GM19351 (cell line): ENCODE data around the gene EFHD1.
"Not testable (repeated sequence)": the region's sequence is repeated elsewhere in the genome, so short reads cannot be mapped to it uniquely, and the experiment has no call there.

Experiments used
- ATAC-seq: cut with Tn5 transposase; IDR thresholded peaks from one replicate; pipeline ENCODE4 v1.9.1; 2021; ENCODE audit warnings: mild to moderate bottlenecking, moderate library complexity; ENCODE audit not compliant: unreplicated experiment

Gene EFHD1

DNA sequence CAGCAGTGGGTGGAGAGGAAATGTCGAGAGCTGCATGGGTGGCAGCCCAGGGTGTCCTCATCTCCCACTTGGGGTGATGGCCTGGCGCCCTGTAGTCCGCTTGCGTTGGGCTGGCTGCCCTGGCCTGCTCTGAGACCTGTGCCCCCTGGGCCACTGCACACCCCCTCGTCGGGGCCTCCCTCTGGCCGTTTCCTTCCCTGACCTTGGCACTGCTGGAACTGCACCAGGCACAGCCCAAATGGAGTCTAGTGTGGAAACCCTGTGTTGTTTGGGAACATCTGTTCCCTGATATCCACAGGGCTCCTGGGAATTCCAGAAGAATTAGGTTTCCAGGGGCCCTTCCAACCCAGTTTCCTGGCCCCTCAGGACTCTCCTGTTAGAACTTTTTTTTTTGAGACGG is 13.9 kb downstream of the EFHD1 start:
- no peak for ATAC-seq

DNA sequence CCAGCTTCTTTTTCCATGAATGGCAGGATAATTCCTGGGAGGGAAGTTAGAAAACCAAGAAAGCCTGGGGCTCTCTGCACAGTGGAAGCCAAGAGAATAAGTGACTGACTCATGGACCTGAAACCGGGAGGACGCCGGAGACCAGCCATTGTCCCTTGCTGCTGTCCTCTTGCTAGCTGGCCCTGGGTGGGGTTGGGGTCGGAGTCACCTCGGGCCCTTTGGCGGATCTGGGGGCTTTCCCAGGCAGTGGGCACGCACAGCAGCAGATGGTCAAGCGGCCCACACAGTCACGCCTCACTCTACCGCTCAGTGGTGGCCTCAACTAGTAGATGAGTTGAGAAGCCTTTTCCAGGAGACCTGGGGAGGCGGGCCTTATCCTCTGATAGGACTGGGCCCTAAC is 15.6 kb downstream of the EFHD1 start:
- ATAC-seq = no peak

DNA sequence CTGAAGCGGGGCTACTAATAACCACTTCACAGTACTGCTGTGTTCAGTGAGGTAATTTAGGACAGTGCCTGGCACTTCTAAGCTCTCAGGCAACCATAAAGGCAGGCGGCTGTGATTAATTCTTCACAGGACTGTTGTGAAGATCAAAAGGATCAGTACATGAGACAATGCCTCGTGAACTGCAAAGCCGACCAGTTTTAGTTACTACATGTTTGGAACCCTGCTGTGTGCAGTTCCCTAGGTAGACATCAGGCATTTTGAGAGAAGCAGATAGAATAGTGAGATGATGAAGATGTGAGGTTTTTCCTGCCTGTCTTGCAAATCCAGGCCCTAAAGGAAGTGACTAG is 19.1 kb downstream of the EFHD1 start:
- no peak for ATAC-seq

DNA sequence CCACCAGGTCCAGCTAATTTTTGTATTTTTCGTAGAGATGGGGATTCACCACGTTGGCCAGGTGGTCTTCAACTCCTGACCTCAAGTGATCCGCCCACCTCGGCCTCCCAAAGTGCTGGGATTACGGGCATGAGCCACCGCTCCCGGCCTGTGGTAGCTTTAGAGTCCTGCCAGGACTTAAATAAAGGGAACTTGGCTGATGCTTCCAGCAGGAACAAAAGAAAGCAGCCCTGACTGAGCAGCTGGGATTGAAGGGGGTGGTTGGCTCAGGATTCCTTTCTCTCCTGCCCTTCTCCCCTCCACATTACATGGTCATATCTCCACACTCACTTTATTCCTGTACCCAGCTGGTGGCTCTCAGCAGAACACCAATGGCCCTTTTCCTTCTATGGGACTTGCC is 20.0 kb downstream of the EFHD1 start:
- ATAC-seq = no peak

DNA sequence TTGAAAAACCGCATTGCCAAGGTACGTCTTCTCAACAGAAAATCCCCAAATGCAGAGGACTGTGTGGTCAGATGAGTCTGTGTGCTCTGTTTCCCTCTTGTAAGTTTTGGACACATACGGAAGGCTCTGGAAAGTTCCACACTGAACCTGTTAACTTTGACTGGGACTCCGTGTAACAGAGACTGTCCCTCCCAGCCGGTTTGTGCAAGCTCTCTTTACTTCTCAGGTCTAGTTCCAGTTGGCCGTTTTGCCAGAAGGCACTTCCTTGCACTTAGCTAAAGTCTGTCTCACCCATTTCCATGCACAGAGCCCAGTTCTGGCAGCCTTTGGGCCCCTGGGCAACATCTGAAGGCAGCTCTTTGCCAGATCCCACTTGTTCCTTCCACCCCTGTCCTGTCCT is 22.0 kb downstream of the EFHD1 start:
- no peak for ATAC-seq

DNA sequence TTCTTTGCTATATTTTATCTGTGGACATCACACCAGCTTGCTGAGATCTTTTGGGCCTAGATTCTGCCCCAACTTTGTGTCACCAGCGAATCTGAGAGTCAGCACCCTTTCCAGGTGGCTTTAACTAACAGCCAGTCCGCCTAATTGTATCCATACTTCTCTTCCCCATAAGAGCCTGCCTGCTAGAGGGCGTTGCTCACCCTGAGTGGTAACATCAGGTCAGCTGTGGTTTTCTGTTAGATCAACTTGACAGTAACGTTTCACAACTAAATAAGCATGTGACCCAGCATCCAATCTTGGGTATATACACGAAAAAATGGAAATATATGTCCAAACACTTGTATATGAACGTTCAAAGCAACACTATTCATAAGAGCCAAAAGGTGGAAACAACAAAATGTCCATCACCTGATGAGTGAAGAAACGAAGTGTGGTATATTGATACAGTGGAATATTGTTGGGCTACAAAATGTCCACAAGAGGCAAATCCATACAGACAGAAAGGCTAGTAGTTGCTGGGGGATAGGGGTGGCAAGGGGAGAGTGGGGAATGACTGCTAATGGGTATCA is 24.9 kb downstream of the EFHD1 start:
- ATAC-seq = no peak

DNA sequence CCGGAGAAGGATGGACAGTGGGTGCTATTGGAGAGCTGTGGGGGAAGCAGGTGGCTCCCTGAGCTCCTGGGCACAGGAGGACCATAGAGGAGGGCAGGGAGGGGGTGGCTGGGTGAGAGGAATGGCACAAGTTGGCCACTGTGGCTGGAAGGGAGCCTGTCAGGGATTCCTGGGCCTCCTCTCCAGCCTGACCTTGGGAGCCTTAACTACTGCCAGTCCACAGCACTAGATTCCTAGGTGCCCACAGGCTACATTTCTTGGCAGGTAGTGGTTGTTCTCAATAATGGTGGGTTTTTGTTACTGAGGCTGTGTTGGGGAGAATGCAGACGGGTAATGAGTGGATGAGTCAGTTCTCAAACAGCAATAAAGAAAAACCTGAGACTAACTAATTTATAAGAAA is 26.0 kb downstream of the EFHD1 start:
- ATAC-seq = no peak

DNA sequence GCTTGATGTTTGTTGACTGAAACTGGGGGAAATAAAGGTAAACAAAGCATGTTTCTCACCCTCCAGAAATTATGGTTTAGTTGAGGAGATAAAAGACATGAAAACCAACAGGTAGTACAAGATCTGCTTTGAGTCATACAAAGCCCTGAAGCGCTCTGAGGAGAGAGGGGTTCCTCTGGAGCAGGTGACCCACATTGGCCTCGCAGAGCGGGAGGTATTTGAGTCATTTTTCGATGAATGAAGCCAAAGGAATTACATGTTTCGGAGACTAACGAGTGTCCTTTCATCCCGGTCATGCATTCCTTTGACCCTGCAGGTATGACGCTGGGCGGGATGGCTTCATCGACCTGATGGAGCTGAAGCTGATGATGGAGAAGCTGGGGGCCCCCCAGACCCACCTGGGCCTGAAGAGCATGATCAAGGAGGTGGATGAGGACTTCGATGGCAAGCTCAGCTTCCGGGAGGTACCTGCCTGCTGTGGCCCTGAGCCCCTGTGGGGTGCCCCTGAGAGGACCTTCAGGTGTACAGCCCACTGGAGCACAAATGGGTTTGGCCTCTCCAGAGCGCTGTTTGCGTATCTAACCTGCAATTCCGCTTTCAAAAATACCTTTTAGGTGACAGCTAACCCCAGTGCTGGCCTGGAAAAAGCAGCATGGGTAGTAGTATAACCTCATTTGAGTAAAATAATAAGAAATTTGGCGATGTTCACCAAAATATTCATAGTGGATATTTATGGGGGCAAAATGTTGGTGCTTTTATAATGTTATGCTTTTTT is 29.3 kb downstream of the EFHD1 start:
- ATAC-seq = no peak

DNA sequence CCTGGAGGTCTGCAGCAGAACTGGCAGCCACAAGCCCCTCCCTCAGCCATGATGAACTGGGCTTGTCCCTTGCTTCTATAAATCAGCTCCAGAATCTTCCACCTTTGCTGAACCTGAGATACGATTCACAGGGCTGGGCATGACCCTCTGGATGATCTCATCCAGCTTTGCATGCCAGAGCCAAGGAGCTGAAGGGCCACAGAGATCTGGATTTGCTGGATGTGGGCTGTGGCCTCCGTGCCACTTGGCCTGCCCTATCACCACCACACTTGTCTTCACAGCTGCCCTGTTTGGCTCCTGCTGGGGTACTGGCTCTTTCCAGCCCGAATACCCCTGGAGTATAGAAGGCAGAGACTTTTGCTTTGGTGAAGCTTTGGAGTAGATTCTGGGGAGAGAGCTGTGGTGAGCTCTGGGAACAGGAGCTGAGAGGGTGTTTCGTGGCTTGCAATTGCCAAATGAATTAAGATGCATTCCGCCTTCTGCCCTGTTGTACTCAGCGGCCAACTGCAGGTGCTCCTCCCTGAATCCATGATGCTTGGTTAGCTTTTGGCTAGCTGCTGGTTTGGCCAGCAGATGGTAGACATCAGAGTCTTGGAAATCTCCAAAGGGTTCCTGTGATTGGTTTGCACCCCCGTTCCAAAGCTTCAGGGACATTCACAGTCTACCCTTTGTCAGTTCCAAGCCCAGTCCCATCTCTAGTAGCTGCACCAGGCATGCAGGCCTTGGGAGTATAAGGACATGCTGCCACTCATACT is 32.8 kb downstream of the EFHD1 start:
- no peak for ATAC-seq

DNA sequence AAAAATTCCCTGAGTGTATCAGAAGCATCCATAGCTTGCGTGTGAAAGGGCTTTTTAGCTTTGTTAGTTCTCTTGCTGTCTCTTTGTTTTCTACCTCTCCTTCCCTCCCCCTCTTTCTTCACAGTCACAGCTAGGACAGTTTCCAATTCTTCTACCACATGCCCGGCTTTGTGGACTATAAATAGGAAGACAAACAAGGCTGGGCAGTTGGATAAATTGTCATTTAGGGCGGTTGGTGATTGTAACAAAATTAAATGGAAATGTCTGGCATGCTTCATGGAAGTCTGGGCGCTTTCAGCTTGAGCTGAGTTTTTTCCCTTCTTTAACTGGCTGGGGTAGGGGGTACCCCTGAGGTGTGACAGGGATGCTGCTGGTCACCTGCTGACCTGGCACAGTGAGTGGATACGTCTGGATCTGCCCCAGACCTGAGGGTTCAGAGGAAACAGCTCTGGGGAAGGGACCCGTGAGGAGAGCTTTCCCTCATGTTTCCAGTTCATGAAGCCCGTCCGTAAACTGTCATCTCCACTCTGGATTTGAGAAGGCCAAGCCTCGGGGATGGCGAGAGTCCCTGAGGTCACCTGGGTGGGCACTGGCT is 34.7 kb downstream of the EFHD1 start:
- no peak for ATAC-seq

DNA sequence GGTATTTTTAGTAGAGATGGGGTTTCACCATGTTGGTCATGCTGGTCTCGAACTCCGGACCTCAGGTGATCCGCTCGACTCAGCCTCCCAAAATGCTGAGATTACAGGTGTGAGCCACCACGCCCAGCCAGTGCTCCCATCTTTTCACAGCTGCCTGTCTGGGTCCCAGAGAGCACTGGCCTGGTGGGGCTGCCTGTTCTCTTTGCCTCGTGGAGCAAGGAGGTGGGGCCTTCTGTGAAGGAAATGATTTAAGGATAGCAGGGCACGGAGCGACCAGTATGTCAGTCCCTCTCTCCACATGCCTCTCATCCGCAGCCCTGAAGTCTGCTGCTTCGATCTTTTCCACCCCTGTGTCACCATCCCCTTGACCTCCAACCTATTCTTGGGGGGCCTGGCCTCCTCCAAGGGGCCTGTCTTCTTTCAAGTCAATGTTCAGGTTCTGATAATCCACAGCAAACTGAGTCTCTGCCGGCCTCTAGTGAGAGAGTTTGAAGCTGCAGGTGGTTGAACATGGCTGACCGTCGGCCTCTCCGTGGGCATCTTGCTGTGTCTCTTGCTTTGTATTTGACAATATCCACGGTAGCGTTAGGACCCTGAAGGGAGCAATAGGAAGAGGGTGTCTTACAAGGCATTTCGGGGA is 35.5 kb downstream of the EFHD1 start:
- ATAC-seq = no peak

DNA sequence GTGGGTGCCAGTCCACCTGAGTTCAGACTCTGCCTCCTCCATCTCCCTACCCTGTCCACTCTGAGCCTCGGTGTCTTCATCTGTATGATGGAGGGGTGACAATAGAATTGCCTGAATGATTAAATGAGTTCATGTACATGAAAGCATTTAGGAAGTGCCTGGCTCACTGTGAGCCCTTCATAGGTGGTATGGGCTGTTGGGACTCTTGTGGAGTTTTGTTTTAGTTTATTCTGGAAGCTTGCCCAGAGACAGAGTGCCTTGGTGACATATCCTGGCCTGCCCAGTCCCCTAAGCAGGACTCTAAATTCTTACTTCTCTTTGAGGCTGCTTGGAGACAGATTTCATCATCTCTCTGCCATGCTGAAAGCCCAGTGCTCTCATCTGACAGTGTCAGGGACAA is 39.2 kb downstream of the EFHD1 start:
- no peak for ATAC-seq

DNA sequence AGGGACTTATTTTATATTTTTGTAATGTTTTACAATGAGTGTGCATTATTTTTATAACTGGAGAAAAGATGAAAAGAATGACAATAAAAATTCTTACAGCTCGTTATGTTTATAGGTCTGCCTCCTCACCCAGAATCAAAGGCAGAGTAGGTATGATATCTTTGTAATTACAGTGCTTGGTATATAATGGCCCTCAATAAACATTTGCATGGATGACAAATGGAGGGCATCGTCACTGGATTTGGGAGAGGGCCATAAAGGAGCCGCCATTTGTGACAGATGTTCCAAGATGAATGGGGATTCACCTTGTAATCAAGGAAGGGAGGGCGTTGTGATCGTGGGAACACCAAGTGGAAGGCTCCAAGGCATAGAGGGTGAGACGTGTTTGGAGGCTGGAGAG is 41.1 kb downstream of the EFHD1 start:
- no peak for ATAC-seq

DNA sequence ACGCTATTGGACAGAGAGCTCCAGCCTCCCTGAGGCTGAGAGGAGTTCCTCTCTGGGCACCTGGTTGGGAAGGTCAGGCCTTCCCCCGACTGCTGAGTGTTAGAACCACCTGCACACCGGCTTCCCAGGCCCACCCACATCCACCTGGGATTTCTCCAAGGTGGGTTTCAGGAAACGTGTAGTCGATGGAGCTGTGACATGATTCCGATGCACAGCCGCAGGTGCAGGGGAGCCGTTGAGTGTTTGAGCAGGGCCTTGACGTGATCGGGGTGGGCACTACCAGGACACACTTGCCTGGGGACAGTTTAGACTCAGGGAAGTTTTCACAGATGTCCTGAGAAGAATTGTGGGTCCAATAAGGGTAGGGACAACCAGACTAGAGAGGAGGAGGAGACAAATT is 42.0 kb downstream of the EFHD1 start:
- ATAC-seq = no peak

DNA sequence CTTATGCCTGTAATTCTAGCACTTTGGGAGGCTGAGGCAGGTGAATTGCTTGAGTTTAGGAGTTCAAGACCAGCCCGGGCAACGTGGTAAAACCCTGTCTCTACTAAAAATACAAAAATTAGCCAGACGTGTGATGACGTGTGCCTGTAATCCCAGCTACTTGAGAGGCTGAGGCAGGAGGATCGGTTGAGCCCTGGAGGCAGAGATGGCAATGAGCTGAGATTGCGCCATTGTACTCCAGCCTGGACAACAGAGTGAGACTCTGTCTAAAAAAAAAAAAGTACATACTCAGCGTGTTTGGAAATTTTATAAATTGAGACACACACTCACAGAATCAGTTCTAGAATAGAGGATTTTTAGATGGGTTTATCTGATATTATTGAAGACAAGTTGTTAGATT is 46.6 kb downstream of the EFHD1 start:
- ATAC-seq = no peak

DNA sequence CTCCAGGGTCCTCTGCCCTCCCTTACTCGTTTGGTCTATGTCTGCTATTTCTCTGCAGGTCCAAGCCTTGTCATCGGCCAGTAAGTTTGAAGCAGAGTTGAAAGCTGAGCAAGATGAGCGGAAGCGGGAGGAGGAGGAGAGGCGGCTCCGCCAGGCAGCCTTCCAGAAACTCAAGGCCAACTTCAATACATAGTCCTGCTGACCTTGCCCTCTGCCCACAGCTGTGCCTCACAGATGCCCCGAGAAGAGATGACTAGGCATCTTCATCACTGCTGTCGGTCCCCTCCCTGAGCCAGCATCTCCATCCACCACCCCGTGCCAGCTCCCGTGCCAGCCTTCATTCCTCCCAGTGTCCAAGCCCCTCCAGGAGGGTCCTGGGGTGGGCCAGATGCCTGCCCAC is 48.1 kb downstream of the EFHD1 start:
- no peak for ATAC-seq

DNA sequence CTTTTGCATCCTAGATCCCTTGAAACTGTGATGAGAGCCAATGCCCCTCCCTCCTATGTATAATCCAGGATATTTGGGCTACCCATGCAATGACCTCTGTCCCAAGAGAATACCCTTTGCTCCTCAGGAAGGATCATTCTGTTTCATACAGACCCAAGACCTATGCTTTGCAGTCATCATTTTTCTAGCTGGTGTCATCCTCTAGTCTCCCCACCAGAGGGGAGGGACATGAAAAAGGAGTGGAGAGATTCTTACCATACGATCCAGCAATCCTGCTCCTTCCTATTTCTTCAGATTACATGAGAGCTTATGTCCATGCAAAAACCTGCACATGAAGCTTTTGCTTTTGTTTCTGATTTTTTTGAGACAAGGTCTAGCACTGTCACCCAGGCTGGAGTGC is 50.0 kb downstream of the EFHD1 start:
- ATAC-seq = no peak

DNA sequence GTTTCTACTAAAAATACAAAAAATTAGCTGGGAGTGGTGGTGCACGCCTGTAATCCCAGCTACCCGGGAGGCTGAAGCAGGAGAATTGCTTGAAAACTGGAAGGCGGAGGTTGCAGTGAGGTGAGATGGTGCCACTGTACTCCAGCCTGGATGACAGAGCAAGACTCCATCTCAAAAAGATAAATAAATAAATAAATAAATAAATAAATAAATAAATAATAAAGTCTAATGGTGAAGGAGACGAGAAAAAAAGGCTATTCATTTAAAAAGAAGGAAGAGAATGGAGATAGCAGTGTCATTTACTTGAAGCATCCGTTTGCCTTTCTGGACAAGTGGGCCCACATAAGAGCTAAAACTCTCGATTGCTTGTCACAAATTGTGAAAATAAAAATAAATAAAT is 52.0 kb downstream of the EFHD1 start:
- ATAC-seq = not testable (repeated sequence)

DNA sequence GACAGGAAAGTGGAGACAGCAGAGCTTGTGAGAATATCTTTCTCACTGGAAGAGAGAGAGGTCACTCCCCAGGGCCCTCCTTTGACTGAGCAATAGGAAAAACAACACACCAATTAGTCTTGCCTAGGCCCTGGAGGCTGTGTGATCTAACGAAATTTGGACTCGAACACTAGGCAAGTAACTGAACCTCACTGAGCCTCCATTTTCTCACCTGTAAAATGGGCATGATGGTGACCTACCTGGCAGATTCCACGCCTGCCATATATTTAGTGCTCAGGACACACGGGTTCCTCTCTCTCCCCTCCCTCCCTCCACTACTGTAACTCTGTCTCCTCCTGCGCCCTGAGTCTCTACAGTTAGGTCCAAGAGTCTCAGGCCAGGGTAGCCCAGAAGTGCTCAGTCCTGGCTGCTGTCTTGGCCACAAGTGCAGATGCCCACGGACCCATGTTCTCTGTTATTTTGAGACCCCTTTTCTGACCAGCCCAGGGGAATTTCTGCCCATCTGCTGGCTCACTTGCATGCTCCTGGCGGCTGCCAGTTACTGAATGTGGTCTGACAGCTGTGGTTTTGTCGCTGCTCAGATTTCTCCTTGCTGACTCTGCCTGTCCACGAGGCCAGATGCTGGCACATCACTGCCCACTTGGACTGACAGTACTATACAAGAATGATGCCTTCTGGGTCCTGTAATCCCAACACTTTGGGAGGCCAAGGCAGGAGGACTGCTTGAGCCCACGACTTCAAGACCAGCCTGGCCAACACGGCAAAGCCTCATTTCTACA is 54.2 kb downstream of the EFHD1 start:
- ATAC-seq = no peak

DNA sequence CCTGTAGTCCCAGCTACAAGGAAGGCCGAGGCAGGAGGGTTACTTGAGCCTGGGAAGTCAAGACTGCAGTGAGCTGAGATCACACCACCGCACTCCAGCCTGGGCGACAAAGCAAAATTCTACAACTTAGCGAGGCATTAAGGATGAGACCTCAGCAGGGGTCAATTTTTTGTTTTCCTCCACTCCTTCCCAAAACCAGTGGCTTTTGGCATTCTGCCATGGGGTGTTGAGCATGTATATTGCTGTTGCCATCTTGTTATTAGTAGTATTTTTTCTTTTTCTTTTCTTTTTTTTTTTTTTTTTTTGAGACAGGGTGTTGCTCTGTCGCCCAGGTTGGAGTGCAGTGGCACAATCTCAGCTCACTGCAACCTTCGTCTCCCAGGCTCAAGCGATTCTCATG is 54.8 kb downstream of the EFHD1 start:
- no peak for ATAC-seq
